ENCODE measurements around the gene ELL3. TPM values are rescaled to one million over a fixed set of nuclear protein-coding genes. Genes with fewer than 3 reads are reported as not detected.

Gene ELL3
- total and polyA plus RNA-seq, 2 of the 8 experiments (the other 6 are each of a cell fraction or from before 2014, with no cell fraction given): 9.2 to 13.7 TPM

GRCh38 chr15:43776101-43776717, 557 bp downstream of the ELL3 start (continued):
- TF ChIP-seq SIN3A (conservative IDR thresholded peaks at IDR 0.05 in 1 of 2, IDR thresholded peaks at IDR 0.05 in 1 of 2; ENCODE audit: low read depth in 1 of 2, low read length in 2 of 2) (0 out of 4 replicates have a peak, but pooled peaks have one; percentile 0 to 11), GABPA (IDR thresholded peaks at IDR 0.05; ENCODE audit: borderline replicate concordance, insufficient read depth, low read length) (no peak), TAF1 (IDR thresholded peaks at IDR 0.05; ENCODE audit: low read depth, low read length) (peak; percentile 7; the same call in 1 of the 2 replicates), TAF7 (optimal IDR thresholded peaks at IDR 0.05; ENCODE audit: borderline replicate concordance, low read depth, low read length) (no peak), KDM4A (IDR thresholded peaks at IDR 0.05; ENCODE audit: low read depth, low read length, severe bottlenecking) (peak; percentile 79)
